ENCODE measurements around the gene ANKRD60. TPM values are rescaled to one million over a fixed set of nuclear protein-coding genes. Genes with fewer than 3 reads are reported as not detected.

Gene ANKRD60
- not detected in 2 replicates for total RNA-seq

DNA sequence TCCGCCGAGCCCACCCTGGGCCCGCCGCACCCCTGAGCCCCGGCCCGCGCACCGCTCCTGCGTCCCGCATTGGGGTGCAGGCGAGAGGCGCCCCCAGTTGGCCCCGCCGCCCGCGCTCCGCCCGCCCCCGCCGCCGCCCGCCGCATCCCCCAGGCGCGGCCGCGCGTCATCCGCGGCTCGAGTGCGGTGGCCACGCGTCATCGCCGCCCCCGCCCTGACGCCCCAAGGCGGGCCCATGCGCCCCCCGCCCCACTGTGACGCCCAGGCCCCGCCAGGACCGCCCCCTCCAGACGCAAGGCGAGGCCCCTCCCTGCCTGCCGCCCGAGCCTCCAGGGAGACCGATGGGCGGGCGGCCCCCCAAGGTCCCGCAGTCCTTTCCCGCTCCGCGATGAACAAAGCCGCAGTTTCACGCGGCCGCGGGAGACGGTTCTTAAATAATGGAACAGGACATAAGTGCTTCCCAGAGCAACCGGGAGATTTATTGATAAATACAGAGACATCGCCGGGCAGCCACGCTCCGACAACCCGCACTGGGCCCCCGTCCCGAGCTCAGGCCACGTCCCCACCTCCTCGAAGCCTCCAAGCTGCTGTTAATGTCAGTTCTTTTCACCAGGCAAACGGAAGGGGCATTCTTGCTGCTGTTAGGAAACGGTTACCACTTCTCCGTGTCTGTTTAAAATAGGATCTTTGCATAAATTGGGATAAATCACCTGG lies at the start of gene ANKRD60:
TSS of gene ANKRD60 (minus strand) at position 170 of the 714 bp plus-strand sequence. CDS start at position 170, 0 bp downstream.

Other genes starting within 250 kb of the ANKRD60 start
- gene RAB22A, start 81.1 kb upstream of the ANKRD60 start, total RNA-seq, result 16.3 and 19.7 TPM in 2 replicates
- gene VAPB, start 160.6 kb upstream of the ANKRD60 start, total RNA-seq, result 16.9 and 27.4 TPM in 2 replicates

Data from smooth muscle cell of the umbilical artery (primary cell).